Stimulated activated CD4-positive, alpha-beta T cell treated with anti-CD3 and anti-CD28 coated beads, Interleukin-1b, Interleukin-23, amount 100 ng/mL, for 1 hour (primary cell): ENCODE data around the gene TMEM50A.
A peak's percentile ranks its signal among the peaks of the same experiment; 100 is the strongest.
"Not testable (repeated sequence)": the region's sequence is repeated elsewhere in the genome, so short reads cannot be mapped to it uniquely, and the experiment has no call there.

Source experiments
- DNase-seq, 2 donors: peaks; one replicate each; pipeline ENCODE4 v3.0.0-alpha.2; 2020; ENCODE audit warnings: low read depth in 2 of 2

Gene TMEM50A

GRCh38 chr1:25338188-25338981 is at the start of gene TMEM50A:
Gene TMEM50A (plus strand): TSS chr1:25338334. CDS start chr1:25340487, 2,153 bp downstream.
- DNase-seq: peak; percentile 81 to 85

GRCh38 chr1:25288573-25289101 is 49.5 kb upstream of the TMEM50A start:
- DNase-seq: not testable (repeated sequence)

- DNase-seq: not testable (repeated sequence)
Measured at GRCh38 chr1:25290043-25290442, 48.1 kb upstream of the TMEM50A start.

GRCh38 chr1:25293426-25293825 is 44.7 kb upstream of the TMEM50A start:
- DNase-seq: not testable (repeated sequence)

GRCh38 chr1:25294889-25295826 is 43.0 kb upstream of the TMEM50A start:
- not testable (repeated sequence) for DNase-seq

- DNase-seq: not testable (repeated sequence)
Measured at GRCh38 chr1:25296501-25296900, 41.6 kb upstream of the TMEM50A start.

GRCh38 chr1:25300729-25301128 is 37.4 kb upstream of the TMEM50A start:
- DNase-seq: not testable (repeated sequence)

- not testable (repeated sequence) for DNase-seq
Measured at GRCh38 chr1:25302330-25302729, 35.8 kb upstream of the TMEM50A start.

- not testable (repeated sequence) for DNase-seq
Measured at GRCh38 chr1:25304936-25305335, 33.2 kb upstream of the TMEM50A start.

GRCh38 chr1:25308168-25308567 is 30.0 kb upstream of the TMEM50A start:
- not testable (repeated sequence) for DNase-seq

- not testable (repeated sequence) for DNase-seq
Measured at GRCh38 chr1:25309085-25309484, 29.0 kb upstream of the TMEM50A start.

- not testable (repeated sequence) for DNase-seq
Measured at GRCh38 chr1:25309486-25309885, 28.6 kb upstream of the TMEM50A start.

GRCh38 chr1:25312806-25313470 is 25.2 kb upstream of the TMEM50A start:
- DNase-seq: not testable (repeated sequence)

GRCh38 chr1:25320314-25320938 is 17.7 kb upstream of the TMEM50A start:
- not testable (repeated sequence) for DNase-seq

GRCh38 chr1:25322127-25322526 is 16.0 kb upstream of the TMEM50A start:
- DNase-seq: not testable (repeated sequence)

- not testable (repeated sequence) for DNase-seq
Measured at GRCh38 chr1:25324407-25324806, 13.7 kb upstream of the TMEM50A start.

GRCh38 chr1:25327864-25328790 is 10.0 kb upstream of the TMEM50A start:
- not testable (repeated sequence) for DNase-seq

GRCh38 chr1:25328791-25329185 is 9.3 kb upstream of the TMEM50A start:
- DNase-seq: not testable (repeated sequence)

GRCh38 chr1:25329336-25329735 is 8.8 kb upstream of the TMEM50A start:
- not testable (repeated sequence) for DNase-seq

- not testable (repeated sequence) for DNase-seq
Measured at GRCh38 chr1:25329950-25330349, 8.2 kb upstream of the TMEM50A start.
